ENCODE data around the gene CD68.

DNA sequence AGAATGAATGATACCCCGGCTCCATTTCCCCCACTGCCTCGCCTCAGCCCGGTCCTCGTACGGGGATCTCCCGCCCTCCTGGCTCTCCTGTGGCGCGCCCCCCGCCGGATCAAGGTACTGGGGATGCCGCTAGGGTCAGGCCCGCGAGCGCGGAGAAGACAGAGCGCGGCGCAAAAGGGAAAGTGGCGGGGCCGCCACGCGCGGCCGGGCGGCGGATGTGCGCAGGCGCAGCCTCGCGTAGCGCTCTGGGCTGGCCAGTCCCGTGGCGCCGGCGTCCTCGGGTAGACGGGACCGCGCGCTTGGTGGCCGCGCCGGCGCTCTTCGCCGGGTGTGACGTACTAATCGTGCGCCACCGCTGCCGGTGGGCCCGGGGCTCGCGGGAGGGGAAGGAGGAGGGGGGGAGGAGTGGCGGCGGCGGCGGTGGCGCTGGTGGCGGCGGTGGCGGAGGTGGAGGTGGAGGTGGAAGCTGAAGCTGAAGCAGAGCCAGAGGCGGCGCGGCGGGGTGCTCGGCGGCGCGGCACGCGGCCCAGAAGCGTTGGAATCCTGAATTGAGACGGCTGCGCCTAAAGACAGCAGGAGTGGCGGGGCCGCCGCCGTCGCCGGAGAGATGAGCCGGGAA lies 17.7 kb upstream of the CD68 start, which contains the start of gene SENP3:
- TF ChIP-seq, protein P1, sequence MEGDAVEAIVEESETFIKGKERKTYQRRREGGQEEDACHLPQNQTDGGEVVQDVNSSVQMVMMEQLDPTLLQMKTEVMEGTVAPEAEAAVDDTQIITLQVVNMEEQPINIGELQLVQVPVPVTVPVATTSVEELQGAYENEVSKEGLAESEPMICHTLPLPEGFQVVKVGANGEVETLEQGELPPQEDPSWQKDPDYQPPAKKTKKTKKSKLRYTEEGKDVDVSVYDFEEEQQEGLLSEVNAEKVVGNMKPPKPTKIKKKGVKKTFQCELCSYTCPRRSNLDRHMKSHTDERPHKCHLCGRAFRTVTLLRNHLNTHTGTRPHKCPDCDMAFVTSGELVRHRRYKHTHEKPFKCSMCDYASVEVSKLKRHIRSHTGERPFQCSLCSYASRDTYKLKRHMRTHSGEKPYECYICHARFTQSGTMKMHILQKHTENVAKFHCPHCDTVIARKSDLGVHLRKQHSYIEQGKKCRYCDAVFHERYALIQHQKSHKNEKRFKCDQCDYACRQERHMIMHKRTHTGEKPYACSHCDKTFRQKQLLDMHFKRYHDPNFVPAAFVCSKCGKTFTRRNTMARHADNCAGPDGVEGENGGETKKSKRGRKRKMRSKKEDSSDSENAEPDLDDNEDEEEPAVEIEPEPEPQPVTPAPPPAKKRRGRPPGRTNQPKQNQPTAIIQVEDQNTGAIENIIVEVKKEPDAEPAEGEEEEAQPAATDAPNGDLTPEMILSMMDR (conservative IDR thresholded peaks at IDR 0.05; ENCODE audit: low read depth, low read length) = no peak
- TF ChIP-seq EZH2phosphoT487 (IDR thresholded peaks at IDR 0.05; ENCODE audit: borderline replicate concordance, low read length) (no peak), EZH2 (IDR thresholded peaks at IDR 0.05; ENCODE audit: low read length, unreplicated experiment) (no peak)
